Epithelial cell of esophagus (primary cell): ENCODE data around the gene ZNF484.
"Not testable (repeated sequence)": the region's sequence is repeated elsewhere in the genome, so short reads cannot be mapped to it uniquely, and the experiment has no call there.

Source experiments
- DNase-seq: peaks from one replicate; pipeline ENCODE4 v3.0.0; 2010; ENCODE audit warnings: low read depth
- H3K4me3 ChIP-seq: 2 replicates; pipeline ENCODE4 v1.5.1; 2011; ENCODE audit warnings: mild to moderate bottlenecking, low read length, control low read depth
- TF ChIP-seq, protein P1 (sequence below): IDR thresholded peaks from 2 replicates; pipeline ENCODE4 v1.5.1; 2011; ENCODE audit warnings: low read depth, mild to moderate bottlenecking, low read length, control low read depth, inconsistent platforms; ENCODE audit not compliant: insufficient read depth; ENCODE audit errors: missing control alignments

Gene ZNF484

DNA sequence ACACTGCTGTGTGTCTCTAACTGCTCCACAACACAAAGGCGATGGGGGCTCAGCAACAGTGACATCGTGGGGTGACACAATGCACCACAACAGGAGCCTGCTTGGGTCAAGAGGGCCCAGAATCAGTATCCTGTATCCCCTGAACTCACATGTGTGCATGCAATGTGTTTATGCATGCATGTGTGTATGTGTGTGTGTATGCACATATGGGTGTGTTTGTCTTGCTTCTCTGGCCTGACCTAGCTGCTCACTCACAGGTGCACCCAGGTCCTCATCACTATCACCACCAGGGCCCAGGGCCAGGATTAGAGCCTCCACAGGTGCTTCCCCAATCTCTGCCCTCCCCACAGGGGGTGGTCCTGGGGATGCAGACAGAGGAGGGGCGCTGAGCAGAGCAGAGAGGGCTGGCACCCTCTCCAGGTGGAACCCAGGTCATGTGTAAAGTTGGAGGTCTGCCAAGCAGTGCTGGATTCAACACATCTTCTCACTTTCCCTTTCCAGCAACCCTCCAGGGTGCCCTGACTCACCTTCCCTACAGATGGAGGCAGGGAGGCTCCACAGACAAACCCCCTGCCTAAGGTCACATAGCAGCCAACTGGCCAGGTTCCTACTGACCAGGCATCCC is 18.1 kb upstream of the ZNF484 start:
- TF ChIP-seq, protein P1, sequence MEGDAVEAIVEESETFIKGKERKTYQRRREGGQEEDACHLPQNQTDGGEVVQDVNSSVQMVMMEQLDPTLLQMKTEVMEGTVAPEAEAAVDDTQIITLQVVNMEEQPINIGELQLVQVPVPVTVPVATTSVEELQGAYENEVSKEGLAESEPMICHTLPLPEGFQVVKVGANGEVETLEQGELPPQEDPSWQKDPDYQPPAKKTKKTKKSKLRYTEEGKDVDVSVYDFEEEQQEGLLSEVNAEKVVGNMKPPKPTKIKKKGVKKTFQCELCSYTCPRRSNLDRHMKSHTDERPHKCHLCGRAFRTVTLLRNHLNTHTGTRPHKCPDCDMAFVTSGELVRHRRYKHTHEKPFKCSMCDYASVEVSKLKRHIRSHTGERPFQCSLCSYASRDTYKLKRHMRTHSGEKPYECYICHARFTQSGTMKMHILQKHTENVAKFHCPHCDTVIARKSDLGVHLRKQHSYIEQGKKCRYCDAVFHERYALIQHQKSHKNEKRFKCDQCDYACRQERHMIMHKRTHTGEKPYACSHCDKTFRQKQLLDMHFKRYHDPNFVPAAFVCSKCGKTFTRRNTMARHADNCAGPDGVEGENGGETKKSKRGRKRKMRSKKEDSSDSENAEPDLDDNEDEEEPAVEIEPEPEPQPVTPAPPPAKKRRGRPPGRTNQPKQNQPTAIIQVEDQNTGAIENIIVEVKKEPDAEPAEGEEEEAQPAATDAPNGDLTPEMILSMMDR: no peak
- H3K4me3 ChIP-seq: no peak overlapping the region
- DNase-seq: no peak

DNA sequence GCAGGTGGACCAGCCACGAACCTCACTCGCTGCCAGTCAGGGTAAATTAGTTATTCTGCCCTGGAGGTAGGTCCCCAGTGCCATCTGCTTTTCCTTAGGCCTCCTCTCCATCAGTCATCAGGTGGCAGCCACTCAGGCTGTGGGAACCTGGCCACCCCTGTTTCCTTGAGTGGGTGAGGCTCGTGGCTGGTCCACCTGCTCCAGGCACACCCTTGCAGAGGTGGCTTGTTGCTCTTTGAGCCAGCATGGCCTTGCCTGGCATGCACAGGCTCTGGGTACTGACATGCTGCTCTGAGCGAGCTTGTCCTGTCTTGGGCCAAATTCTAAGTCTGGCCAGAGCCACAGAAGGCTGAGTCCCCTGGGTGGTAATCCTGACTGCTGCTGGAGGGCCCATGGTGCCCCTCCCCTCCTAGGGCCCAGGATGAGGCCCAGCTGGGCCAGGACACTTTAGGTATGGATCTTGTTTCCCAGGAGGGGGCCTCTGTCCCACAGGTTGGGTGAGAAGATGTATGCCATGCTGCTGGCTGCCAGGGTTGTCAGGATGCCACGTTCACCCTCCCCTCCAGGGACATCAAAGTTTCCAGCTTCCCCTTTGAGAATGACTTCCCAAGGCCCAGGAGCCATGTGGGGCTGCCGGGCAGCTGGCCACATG is 17.0 kb upstream of the ZNF484 start:
- no peak for DNase-seq
- TF ChIP-seq, protein P1: no peak
- no peak overlapping the region for H3K4me3 ChIP-seq

DNA sequence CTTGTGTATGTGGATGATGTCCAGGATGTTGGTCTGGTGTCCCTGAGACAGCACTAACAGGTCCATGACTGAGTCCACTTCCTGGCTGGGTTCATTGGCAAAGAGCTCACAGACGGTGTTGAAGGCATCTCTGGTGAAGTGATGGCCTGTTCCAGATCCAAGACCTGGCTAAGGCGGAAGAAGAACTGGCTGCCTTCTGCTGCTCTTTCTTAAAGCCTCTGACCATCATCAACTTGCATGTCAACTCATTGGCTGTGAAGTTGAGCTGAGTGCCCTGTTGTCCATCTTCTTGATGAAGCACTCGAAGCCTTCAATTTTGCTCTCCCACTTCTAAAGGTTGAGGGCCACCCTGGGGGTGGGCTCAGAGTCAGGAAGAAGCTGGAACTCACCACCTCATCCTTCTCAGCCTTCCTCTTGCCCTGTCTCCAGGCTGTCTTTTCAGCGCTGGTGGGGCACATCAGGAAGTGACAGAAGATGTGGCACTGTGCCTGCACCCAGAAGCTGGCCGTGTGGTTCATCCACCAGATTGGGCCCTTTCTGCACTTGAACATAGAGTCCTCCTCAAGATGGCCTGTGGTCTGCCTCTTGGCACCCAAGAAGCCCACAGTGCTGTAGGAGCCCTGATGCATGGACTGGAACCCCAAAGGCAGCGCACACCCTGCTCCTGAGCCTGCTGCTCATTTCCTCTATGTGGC is 16.2 kb upstream of the ZNF484 start:
- not testable (repeated sequence) for H3K4me3 ChIP-seq, DNase-seq

DNA sequence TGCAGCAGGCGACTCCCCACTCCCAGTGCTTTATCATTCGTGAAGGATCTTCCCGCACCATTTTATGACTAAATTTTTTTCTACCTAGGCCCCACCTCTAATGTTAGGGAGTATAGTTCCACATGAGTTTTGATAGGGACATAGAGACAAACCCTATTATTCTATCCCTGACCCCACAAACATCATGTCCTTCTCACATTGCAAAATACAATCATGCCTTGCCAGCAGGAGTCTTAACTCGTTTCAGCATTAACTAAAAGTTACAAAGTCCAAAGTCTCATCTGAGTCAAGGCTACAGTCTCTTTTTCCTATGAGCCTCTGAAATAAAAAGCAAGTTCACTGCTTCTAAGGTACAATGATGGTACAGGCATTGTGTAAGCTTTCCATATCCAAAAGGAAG is 14.4 kb upstream of the ZNF484 start:
- not testable (repeated sequence) for H3K4me3 ChIP-seq, DNase-seq

DNA sequence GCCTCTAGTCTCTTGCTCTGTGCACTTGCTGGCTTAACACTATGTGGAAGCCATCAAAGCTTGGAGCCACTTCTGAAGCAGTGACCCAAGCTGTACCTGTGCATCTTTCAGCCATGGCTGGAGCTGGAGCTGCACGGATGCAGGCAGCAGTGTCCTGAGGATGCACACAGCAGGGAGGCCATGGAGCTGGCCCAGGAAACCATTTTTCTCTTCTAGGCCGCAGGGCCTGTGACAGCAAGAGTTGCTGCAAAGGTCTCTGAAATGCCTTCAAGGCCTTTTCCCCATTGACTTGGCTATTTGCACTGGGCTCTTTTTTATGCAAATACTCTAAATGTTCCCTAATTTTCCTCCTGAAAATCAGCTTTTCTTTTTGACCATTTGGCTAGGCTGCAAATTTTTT is 12.9 kb upstream of the ZNF484 start:
- TF ChIP-seq, protein P1: no peak
- H3K4me3 ChIP-seq: no peak overlapping the region
- no peak for DNase-seq

DNA sequence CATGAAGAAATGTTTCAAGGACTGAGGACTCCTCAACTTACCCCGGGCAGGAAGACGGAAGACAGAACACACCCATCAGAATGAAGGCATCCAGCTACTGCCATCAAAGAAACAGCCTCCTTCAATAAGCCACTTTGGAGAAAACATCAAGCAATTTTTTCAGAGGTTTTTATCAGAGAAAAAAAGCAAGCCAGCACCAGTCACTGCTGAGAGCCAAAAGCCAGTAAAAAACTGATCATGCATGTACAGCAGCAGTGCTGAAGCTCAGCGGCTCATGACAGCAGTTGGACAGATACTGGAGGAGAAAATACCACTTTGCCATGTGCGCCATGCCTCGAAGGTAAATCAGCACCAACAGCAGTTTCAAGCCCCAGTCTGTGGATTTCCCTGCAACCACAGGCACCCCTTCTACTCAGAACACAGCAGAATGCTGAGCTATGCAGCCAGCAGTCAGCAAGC is 10.1 kb upstream of the ZNF484 start:
- H3K4me3 ChIP-seq: no peak overlapping the region
- DNase-seq: no peak
- TF ChIP-seq, protein P1: no peak

DNA sequence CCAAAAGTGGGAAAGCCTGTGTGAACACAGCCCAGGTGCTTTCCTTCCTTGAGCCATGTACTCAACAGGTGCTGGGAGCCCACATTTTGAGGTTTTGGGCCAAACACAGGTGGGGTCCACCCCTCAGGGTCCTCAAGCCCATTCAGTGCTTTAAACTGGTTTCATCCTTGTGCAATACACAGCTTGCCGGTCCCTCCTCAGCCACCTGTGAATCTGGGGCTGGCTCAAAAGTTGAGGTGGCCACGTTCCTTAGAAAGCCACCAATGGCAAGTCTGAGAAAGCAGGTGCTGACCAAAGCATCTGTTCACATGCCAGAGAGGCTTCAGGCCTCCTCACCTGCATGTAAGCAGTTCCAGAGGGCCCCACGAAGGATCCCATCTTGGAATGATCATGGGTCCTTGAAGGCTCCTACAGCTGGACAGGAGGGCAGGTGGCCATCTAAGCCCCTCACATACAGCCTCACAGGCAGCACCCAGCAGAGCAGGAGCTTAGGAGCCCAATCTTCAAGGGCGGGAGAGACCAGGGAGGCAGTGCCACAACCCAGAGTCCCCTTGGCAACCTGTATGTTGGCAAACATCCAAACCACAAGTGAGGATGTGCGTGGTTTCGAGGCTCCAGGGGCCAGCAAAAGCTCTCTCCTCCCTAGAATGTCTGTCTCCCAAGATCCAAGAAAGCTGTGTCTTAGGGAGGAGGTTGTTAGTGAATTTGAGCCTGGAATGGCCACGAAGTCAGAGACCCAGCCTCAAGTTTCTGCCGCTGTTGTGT is 9.2 kb upstream of the ZNF484 start:
- not testable (repeated sequence) for H3K4me3 ChIP-seq, DNase-seq

DNA sequence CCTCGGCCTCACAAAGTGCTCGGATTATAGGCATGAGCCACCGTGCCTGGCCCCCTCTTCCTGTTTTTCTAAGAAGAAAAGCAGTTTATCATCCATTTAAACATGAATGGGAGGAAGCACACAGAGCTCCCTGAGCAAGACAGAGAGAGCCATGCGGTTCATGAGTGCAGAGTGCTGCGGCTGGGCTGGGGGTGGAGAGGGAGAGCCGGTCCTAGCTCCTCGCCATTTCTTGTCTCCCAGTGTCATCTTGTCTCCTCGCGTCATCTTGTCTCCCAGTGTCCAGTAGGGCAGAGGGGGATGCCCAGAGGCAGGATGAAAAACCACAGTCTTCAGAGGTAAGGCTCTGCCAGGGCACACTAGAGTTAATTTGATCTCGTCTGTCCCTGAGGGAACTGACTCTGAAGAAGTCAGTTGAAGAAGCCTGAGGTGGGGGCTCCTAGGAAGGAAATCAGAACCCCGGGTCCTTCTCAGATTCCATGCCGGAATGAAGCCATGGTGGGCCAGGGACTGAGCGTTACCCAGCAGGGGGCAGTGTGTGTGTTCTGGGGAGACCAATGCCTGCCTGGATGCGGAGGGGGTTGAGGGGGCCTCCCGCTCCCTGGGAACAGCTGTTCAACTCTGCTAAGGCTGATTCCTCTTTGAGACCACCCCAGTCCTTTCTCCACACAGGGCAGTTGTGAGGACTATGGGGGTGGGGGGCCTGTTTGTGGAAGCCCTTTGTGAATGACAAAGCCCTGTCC is 6.0 kb upstream of the ZNF484 start:
- DNase-seq, H3K4me3 ChIP-seq: not testable (repeated sequence)
